ENCODE measurements around the gene SYNE1. TPM values are rescaled to one million over a fixed set of nuclear protein-coding genes. Genes with fewer than 3 reads are reported as not detected.

Gene SYNE1
- total and polyA plus RNA-seq, 10 of the 15 experiments (the other 5 are each of a cell fraction or from before 2014, with no cell fraction given): 2.3 to 28.7 (median 14.1) TPM

GRCh38 chr6:152348116-152348515, 289.0 kb downstream of the SYNE1 start:
- no peak overlapping the region for H3K27ac ChIP-seq (ENCODE audit: control insufficient read depth, insufficient read depth)
- no peak overlapping the region for H3K4me2 ChIP-seq (ENCODE audit: control insufficient read depth, insufficient read depth)
- H4K20me1 ChIP-seq (ENCODE audit: control insufficient read depth, insufficient read depth): no peaks in the 10 kb centered on the region
- in situ Hi-C loops (cut with MboI) (no loop called here), intact Hi-C loops (cut with micrococcal nuclease; ENCODE audit: unreplicated experiment) (no loop called here)
- no peak overlapping the region for H2AFZ ChIP-seq (ENCODE audit: control insufficient read depth, low read depth, low read length)
- BruUV-seq (replicated peaks): no TSS peak
- no peak for TF ChIP-seq CEBPB (IDR thresholded peaks at IDR 0.05; ENCODE audit: borderline replicate concordance in 1 of 2, low read depth in 2 of 2, low read length in 2 of 2)
- no peak for TF ChIP-seq ESRRA (IDR thresholded peaks at IDR 0.05; ENCODE audit: low read length)
- no peak for TF ChIP-seq ZNF24 (IDR thresholded peaks at IDR 0.05)
- TF ChIP-seq IKZF2 (IDR thresholded peaks at IDR 0.05): no peak
- no peak for TF ChIP-seq POLR2AphosphoS5 (IDR thresholded peaks at IDR 0.05; ENCODE audit: low read length)
- TF ChIP-seq CHD4 (IDR thresholded peaks at IDR 0.05): no peak
- no peak for TF ChIP-seq CHD1 (IDR thresholded peaks at IDR 0.05; ENCODE audit: low read depth, low read length)
- no peak for TF ChIP-seq SPI1 (IDR thresholded peaks at IDR 0.05; ENCODE audit: borderline replicate concordance, insufficient read depth, low read depth, low read length)
- no peak for TF ChIP-seq HSF1 (IDR thresholded peaks at IDR 0.05; ENCODE audit: low read depth, low read length)
- TF ChIP-seq SIX5 (IDR thresholded peaks at IDR 0.05; ENCODE audit: low read depth, low read length, severe bottlenecking): no peak
- TF ChIP-seq MAX (IDR thresholded peaks at IDR 0.05; ENCODE audit: low read depth, low read length): no peak
- no peak for TF ChIP-seq ZNF622 (IDR thresholded peaks at IDR 0.05)
- TF ChIP-seq IRF3 (IDR thresholded peaks at IDR 0.05): no peak
- no peak for TF ChIP-seq PKNOX1 (IDR thresholded peaks at IDR 0.05)
- TF ChIP-seq ATF2 (IDR thresholded peaks at IDR 0.05; ENCODE audit: low read length): no peak
- TF ChIP-seq JUNB (IDR thresholded peaks at IDR 0.05): no peak
- TF ChIP-seq RBBP5 (conservative IDR thresholded peaks at IDR 0.05): no peak
- H3K9ac ChIP-seq (ENCODE audit: control insufficient read depth, insufficient read depth, low read length): no peak overlapping the region
- H3K4me1 ChIP-seq (ENCODE audit: control insufficient read depth, insufficient read depth, low read length): no peaks in the 10 kb centered on the region
- POLR2A ChIA-PET: no interaction called here
- CTCF ChIA-PET: no interaction called here
- DNase-seq (ENCODE audit: low read depth, low spot score): no peak
- H3K36me3 ChIP-seq (ENCODE audit: control insufficient read depth in 2 of 2, insufficient read depth in 2 of 2, low read length in 1 of 2): no peaks in the 10 kb centered on the region
- SMC1A ChIA-PET (ENCODE audit: uncharacterized antibody, unreplicated experiment): interaction anchor here (0.9 kb wide), 1 partner anchor 10 kb away, joined by 3 read pairs; no protein-coding TSS in a partner anchor
- ATAC-seq: no peak
- RAD21 ChIA-PET (ENCODE audit: unreplicated experiment): no interaction called here
- no peaks in the 10 kb centered on the region for H3K9me3 ChIP-seq (replicated peaks; ENCODE audit: control insufficient read depth, insufficient read depth, low read length)
- no peaks in the 10 kb centered on the region for H3K79me2 ChIP-seq (ENCODE audit: control insufficient read depth, insufficient read depth, low read length)
- no peaks in the 10 kb centered on the region; a peak in 1 of 4 replicates for H3K27me3 ChIP-seq (replicated peaks in 1 of 2; ENCODE audit: control insufficient read depth in 2 of 2, insufficient read depth in 2 of 2, low read length in 1 of 2)
- WGBS (ENCODE audit: insufficient coverage, insufficient replicate concordance, low lambda C conversion rate, missing lambda C conversion rate): 72% methylated on average over 6 of the region's 6 CpGs
- FAIRE-seq: no peak
- no peak overlapping the region for H3K4me3 ChIP-seq
